Lower lobe of right lung (tissue), 2 donors: ENCODE results near the gene DHRSX. TPM values are rescaled to one million over a fixed set of nuclear protein-coding genes. Genes with fewer than 3 reads are reported as not detected.
"Not testable (repeated sequence)": the region's sequence is repeated elsewhere in the genome, so short reads cannot be mapped to it uniquely, and the experiment has no call there.

Experiments used
- ATAC-seq, 2 donors: fragments of 200-7000 bp; cut with Tn5 transposase; one replicate each; pipeline ENCODE4 v1.9.1; 2020 to 2022; ENCODE audit warnings: mild to moderate bottlenecking in 2 of 2, moderate library complexity in 2 of 2
- DNase-seq: peaks from one replicate; pipeline ENCODE4 v3.0.0-alpha.2; 2020
- H3K27ac ChIP-seq: fragments of 200-600 bp; one replicate; pipeline ENCODE4 v1.8.0; 2022
- H3K27me3 ChIP-seq: fragments of 200-600 bp; one replicate; pipeline ENCODE4 v1.8.0; 2022; ENCODE audit warnings: low read depth
- H3K36me3 ChIP-seq: fragments of 200-600 bp; one replicate; pipeline ENCODE4 v1.8.0; 2022; ENCODE audit warnings: mild to moderate bottlenecking
- H3K4me1 ChIP-seq: fragments of 200-600 bp; one replicate; pipeline ENCODE4 v1.8.0; 2022
- H3K4me3 ChIP-seq: fragments of 200-600 bp; one replicate; pipeline ENCODE4 v1.8.0; 2022; ENCODE audit warnings: mild to moderate bottlenecking
- H3K9me3 ChIP-seq: fragments of 200-600 bp; one replicate; pipeline ENCODE4 v1.8.0; 2022
- intact Hi-C: fragments of 100-400 bp; cut with DNase I; formaldehyde crosslinking; loops from one replicate; pipeline ENCODE4 v1.11.0; 2022
- total RNA-seq: library from RNA; stranded (reverse); fragmentation: NEBNext Ultra II Directional; extraction: Animal tissue kit (Norgen Biotek cat#: 25700); gene quantifications from one replicate; pipeline ENCODE4 v1.2.1, GENCODE V29; 2021
- TF ChIP-seq, protein P1 (sequence below): fragments of 200-600 bp; IDR thresholded peaks from one replicate; pipeline ENCODE4 v1.8.0; 2022; ENCODE audit warnings: antibody characterized with exemption, mild to moderate bottlenecking
- donor health status: DM: no; HTN: yes; CAD: no; lungs with severe emphysema.

The DHRSX gene
- total RNA-seq, 1 donor from 2014 or later, result 31.9 TPM

DNA sequence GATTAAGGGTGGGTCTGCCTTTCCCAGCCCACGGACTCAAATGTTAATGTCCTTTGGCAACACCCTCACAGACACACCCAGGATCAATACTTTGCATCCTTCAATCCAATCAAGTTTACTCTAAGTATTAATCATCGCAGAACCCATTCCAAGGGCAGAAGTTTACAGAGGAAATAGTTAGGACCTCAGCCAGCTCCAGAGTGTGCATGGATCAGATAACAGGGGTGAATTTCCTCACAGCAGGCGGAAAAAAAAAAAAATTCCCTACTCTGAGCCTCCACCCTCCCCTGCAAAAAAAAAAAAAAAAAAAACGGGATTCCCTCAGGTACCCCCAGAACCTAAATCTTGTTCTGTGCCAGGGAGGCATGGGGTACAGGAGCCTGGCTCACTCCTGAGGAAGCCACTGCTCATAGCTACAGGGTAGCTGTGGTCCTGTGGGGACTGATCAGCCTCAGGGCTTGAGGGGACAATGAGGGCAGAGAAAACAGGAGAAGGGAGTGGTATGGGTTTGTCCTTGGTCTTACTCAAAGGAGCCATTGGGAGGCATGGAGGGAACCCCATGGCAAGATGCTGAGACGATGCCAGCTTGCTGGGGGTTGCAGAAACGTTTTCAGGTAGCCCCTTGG lies 113.0 kb downstream of the DHRSX start:
- no peak for DNase-seq

DNA sequence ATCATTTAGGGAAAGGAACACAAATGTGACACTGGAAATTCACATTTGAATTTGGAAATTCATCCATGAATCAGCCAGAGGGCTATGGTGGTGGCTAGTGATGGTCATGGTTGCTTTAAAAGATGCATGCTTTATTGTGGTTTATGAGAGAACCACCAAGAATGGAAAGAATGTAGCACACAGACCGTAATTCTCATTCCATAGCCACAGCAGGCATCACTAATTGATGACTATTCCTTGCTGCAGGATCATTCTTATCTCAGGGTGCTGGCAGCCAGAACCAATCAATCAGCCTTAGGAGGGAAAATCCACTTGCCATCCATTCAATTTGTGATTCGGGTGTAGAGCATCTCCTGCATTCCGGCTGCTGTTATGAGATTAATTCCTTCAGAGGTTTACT lies 115.6 kb downstream of the DHRSX start:
- Histone ChIP-seq H3K4me3 (no peak overlapping the region), H3K27ac (no peak overlapping the region), H3K36me3 (no peaks in the 10 kb centered on the region), H3K9me3 (no peaks in the 10 kb centered on the region), H3K4me1 (no peaks in the 10 kb centered on the region), H3K27me3 (no peaks in the 10 kb centered on the region)
- DNase-seq (no peak), ATAC-seq (no peak)
- TF ChIP-seq, protein P1, sequence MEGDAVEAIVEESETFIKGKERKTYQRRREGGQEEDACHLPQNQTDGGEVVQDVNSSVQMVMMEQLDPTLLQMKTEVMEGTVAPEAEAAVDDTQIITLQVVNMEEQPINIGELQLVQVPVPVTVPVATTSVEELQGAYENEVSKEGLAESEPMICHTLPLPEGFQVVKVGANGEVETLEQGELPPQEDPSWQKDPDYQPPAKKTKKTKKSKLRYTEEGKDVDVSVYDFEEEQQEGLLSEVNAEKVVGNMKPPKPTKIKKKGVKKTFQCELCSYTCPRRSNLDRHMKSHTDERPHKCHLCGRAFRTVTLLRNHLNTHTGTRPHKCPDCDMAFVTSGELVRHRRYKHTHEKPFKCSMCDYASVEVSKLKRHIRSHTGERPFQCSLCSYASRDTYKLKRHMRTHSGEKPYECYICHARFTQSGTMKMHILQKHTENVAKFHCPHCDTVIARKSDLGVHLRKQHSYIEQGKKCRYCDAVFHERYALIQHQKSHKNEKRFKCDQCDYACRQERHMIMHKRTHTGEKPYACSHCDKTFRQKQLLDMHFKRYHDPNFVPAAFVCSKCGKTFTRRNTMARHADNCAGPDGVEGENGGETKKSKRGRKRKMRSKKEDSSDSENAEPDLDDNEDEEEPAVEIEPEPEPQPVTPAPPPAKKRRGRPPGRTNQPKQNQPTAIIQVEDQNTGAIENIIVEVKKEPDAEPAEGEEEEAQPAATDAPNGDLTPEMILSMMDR, result no peak
- intact Hi-C loops, result no loop called here

More for the DNA sequence above, 113.0 kb downstream of the DHRSX start:
- H3K27me3 ChIP-seq, result no peaks in the 10 kb centered on the region
- H3K9me3 ChIP-seq, result peaks cover 7% of the 10 kb centered on the region
- intact Hi-C loops, result no loop called here
- no peaks in the 10 kb centered on the region for H3K36me3 ChIP-seq
- H3K27ac ChIP-seq, result no peak overlapping the region
- no peak for ATAC-seq
- no peaks in the 10 kb centered on the region for H3K4me1 ChIP-seq
- TF ChIP-seq, protein P1, result no peak
- H3K4me3 ChIP-seq, result no peak overlapping the region

DNA sequence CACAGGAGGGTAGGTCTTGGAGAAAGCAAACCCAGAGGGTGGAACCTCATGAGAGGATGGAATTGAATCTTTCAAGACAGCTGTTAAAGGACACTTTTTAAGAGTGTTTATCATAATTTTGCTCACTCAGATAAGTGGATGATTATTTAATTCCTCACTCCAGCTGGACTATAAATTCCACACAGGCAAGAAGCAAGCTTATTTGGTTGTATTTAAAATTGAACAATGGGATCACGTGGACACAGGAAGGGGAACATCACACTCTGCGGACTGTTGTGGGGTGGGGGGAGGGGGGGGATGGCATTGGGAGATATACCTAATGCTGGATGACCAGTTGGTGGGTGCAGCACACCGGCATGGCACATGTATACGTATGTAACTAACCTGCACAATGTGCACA lies 116.3 kb downstream of the DHRSX start:
- TF ChIP-seq, protein P1, result no peak
- ATAC-seq (no peak), DNase-seq (no peak)
- Histone ChIP-seq H3K4me3 (no peak overlapping the region), H3K27me3 (no peaks in the 10 kb centered on the region), H3K4me1 (no peaks in the 10 kb centered on the region), H3K36me3 (no peaks in the 10 kb centered on the region), H3K27ac (no peak overlapping the region), H3K9me3 (no peaks in the 10 kb centered on the region)
- intact Hi-C loops, result no loop called here

DNA sequence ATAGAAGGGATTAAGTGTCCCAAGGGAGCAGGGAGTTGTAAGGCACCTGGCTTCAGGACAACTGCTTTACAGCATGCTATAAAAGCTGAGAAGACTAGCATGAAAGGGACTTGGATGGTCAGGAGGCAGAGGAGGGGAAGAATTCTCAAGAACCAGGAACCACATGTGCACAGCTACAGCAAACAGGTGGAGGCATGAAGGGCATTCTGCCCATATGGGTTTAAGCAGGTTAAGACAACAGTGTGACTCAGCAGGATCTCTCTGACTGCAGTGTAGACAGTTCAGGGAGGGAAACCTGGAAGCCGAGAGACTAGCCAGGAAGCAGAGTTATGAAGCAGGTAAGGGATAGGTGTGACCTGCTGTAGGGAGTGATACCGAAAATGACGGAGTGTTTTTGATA lies 117.0 kb downstream of the DHRSX start:
- Histone ChIP-seq H3K4me3 (no peak overlapping the region), H3K27ac (no peak overlapping the region), H3K27me3 (no peaks in the 10 kb centered on the region), H3K9me3 (no peaks in the 10 kb centered on the region), H3K4me1 (no peaks in the 10 kb centered on the region), H3K36me3 (no peaks in the 10 kb centered on the region)
- ATAC-seq (no peak), DNase-seq (no peak)
- intact Hi-C loops, result no loop called here
- TF ChIP-seq, protein P1, result no peak

DNA sequence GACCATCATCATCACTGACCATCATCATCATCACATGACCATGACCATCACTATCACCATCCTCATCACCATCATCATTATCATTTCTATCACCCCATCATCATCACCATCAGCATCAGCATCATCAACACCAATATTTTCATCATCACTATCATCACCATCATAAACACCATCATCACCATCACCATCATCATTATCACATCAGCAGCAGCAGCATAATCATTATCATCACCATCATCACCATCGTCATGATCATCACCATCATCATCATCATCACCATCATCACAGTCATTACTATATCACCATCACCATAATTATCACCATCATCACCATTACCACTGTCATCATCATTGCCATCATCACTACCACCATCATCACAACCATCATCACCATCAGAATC lies 117.6 kb downstream of the DHRSX start:
- no peak for ATAC-seq
- DNase-seq, result no peak
- TF ChIP-seq, protein P1, result no peak
- Histone ChIP-seq H3K27me3 (no peaks in the 10 kb centered on the region), H3K4me3 (no peak overlapping the region), H3K9me3 (no peaks in the 10 kb centered on the region), H3K36me3 (no peaks in the 10 kb centered on the region), H3K4me1 (no peaks in the 10 kb centered on the region), H3K27ac (no peak overlapping the region)
- intact Hi-C loops, result no loop called here

DNA sequence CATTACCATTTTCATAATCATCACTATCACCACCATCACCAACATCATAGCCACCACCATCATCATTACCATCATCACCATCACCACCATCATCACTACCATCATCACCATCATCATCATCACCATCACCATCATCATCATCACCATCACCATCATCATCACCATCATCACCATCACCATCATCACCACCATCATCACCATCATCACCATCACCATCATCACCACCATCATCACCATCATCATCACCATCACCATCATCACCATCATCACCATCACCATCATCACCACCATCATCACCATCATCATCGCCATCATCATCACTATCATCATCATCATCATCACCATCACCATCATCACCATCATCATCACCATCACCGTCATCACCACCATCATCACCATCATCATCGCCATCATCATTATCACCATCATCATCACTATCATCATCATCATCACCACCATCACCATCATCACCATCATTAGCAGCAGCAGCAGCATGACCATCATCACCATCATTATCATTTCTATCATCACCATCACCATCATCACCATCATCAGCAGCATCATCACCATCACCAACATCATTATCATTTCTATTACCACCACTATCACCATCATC lies 118.2 kb downstream of the DHRSX start:
- H3K9me3 ChIP-seq, ATAC-seq, H3K27ac ChIP-seq, H3K27me3 ChIP-seq, H3K4me1 ChIP-seq, intact Hi-C loops, H3K36me3 ChIP-seq, DNase-seq, H3K4me3 ChIP-seq: not testable (repeated sequence)
